ENCODE results near the gene PXT1.

GRCh38 chr6:36361071-36361470, 81.6 kb downstream of the PXT1 start:
- TF ChIP-seq CTCF (IDR thresholded peaks at IDR 0.05; ENCODE audit: poor library complexity, severe bottlenecking) (no peak), TAF1 (IDR thresholded peaks at IDR 0.05; ENCODE audit: low read depth) (no peak), POLR2AphosphoS5 (IDR thresholded peaks at IDR 0.05) (no peak)
